GM18505 (cell line): ENCODE data around the gene DDHD1.

ENCODE experiments used
- ATAC-seq: cut with Tn5 transposase; IDR thresholded peaks from one replicate; pipeline ENCODE4 v1.9.1; 2021; ENCODE audit not compliant: unreplicated experiment
- POLR2A ChIP-seq: IDR thresholded peaks from 4 replicates; pipeline ENCODE4 v1.6.1; 2011; ENCODE audit warnings: borderline replicate concordance; ENCODE audit not compliant: insufficient read depth, insufficient read length; ENCODE audit errors: extremely low read depth

DDHD1 gene

GRCh38 chr14:53003776-53004175 is 149.3 kb downstream of the DDHD1 start:
- TF ChIP-seq POLR2A, result no peak
- ATAC-seq, result no peak

- no peak for TF ChIP-seq POLR2A
- ATAC-seq, result no peak
These were observed 150.5 kb downstream of the DDHD1 start for GRCh38 chr14:53002576-53002975.

GRCh38 chr14:53001787-53002378 is 151.2 kb downstream of the DDHD1 start:
- ATAC-seq, result no peak

GRCh38 chr14:52998376-52999015 is 154.6 kb downstream of the DDHD1 start:
- no peak for ATAC-seq
- no peak for TF ChIP-seq POLR2A

More at GRCh38 chr14:53001787-53002378, 151.2 kb downstream of the DDHD1 start:
- TF ChIP-seq POLR2A, result no peak

GRCh38 chr14:52996493-52996892 is 156.6 kb downstream of the DDHD1 start:
- TF ChIP-seq POLR2A, result no peak
- ATAC-seq, result no peak

DNA sequence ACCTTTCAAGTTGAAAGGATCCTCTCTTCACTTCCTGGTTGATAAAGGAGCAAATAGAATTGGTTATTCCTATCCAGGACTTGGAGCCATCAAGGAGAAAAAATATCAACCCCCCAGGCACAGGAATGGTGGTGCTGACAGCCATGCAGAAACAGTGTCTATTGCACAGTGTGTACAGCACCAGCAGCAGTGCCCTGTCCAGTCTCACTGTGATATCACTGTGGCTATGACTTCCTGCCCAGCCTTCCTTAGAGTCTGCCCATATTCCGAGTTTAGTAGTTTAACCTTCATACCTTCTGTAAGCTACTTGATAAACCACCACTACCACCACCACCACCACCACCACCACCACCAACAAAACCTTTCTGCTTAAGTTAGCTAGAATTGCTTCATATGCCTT is 157.1 kb downstream of the DDHD1 start:
- ATAC-seq, result no peak
- TF ChIP-seq POLR2A, result no peak

DNA sequence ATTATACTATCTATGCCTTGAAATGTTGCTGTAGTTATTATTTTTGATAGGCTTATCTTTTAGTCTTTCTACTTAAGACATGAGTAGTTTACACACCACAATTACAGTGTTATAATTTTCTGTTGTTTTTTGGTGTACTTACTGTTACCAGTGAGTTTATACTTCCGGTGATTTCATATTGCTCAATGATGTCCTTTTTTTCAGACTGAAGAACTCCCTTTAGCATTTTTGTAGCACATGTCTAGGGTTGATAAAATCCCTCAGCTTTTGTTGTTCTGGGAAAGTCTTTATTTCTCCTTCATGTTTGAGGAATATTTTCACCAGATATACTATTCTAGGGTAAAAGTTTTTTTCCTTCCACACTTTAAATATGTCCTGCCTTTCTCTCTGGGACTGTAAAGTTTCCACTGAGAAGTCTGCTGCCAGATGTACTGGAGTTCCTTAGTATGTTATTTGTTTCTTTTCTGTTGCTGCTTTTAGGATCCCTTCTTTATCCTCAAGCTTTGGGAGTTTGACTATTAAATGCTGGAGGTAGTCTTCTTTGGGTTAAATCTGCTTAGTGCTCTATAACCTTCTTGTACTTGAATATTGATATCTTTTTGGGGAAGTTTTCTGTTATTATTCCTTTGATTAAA is 160.8 kb downstream of the DDHD1 start:
- ATAC-seq, result no peak
- TF ChIP-seq POLR2A, result no peak

- no peak for ATAC-seq
- no peak for TF ChIP-seq POLR2A
These were observed 165.0 kb downstream of the DDHD1 start for GRCh38 chr14:52988139-52988538.

DNA sequence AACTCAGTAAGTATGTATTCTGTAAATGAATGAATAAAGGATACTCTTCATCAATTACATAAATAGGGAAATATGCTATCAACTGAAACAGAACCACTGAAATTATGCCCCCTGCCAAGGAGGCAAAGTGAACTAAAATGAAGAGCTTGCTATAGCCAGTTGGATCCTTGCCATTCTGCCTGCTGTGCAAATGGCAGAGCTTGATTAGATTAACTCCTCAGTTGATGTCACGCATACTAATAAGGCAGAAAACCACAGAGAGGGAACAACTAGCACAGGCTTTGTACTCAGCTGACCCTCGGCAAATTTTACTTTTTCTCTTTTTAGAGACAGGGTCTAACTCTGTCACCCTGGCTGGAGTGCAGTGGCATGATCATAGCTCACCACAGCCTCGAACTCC is 165.6 kb downstream of the DDHD1 start:
- no peak for TF ChIP-seq POLR2A
- ATAC-seq, result no peak

DNA sequence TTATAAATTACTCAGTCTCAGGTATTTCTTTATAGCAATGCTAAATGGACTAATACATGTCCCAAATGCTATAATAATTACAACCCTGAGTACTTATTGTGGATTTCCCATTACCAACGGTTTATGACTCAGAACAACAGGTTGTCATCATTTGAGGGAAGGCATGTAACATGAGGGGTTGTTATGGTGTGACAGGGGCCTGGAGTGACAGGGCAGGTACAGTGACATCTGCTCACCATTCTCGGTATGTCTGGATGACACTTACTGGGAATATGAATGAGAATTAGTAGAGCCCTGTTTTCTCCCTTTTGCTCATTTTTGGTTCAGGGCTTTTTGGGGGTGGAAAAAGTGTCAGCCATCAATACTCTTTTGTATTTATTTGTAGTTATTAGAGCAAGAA is 166.1 kb downstream of the DDHD1 start:
- ATAC-seq, result no peak

More for the DNA sequence above, 166.1 kb downstream of the DDHD1 start:
- no peak for TF ChIP-seq POLR2A
